SK-N-SH (cell line): Measurements from ENCODE around the gene PRF1.
"Not testable (repeated sequence)": the region's sequence is repeated elsewhere in the genome, so short reads cannot be mapped to it uniquely, and the experiment has no call there.

Experiments used
- EP300 ChIP-seq, 2 experiments: IDR thresholded peaks; 2 replicates each; pipeline versions ENCODE4 v1.4.0 to v1.6.1; 2012; ENCODE audit warnings: borderline replicate concordance in 1 of 2, low read depth in 1 of 2, low read length in 1 of 2
- GABPA ChIP-seq: IDR thresholded peaks from 2 replicates; pipeline ENCODE4 v1.4.0; 2012; ENCODE audit warnings: low read depth, mild to moderate bottlenecking
- NFIC ChIP-seq: IDR thresholded peaks from 2 replicates; pipeline ENCODE4 v1.4.0; 2012; ENCODE audit warnings: borderline replicate concordance
- RAD21 ChIP-seq: IDR thresholded peaks from 2 replicates; pipeline ENCODE4 v1.6.1; 2012; ENCODE audit warnings: mild to moderate bottlenecking, low read length
- SMC3 ChIP-seq: IDR thresholded peaks from 2 replicates; pipeline ENCODE4 v1.6.1; 2012; ENCODE audit warnings: low read depth, low read length, improper control_type of control experiment
- TAF1 ChIP-seq: IDR thresholded peaks from 2 replicates; pipeline ENCODE4 v1.6.1; 2012; ENCODE audit warnings: low read depth, mild to moderate bottlenecking, low read length, moderate library complexity, borderline replicate concordance
- TF ChIP-seq, protein P1 (sequence below): fragments of 200-600 bp; sonication (generic); IDR thresholded peaks from 2 replicates; pipeline ENCODE4 v1.6.1; 2017; ENCODE audit warnings: antibody characterized with exemption, mild to moderate bottlenecking, moderate library complexity
- TF ChIP-seq, protein P2 (sequence below): IDR thresholded peaks from 2 replicates; pipeline ENCODE4 v1.4.0; 2012; ENCODE audit warnings: low read depth

DNA sequence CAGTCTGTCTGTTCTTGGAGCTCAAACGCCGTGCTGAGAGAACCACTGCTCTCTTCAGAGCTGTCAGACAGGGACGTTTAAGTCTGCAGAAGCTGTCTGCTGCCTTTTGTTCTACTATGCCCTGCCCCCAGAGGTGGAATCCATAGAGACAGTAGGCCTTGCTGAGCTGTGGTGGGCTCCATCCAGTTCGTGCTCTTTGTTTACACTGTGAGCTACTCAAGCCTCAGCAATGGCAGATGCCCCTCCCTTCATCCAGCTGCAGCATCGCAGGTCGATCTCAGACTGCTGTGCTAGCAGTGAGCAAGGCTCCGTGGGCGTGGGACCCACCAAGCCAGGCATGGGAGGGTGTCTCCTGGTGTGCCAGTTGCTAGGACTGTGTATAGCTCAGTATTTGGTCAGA lies 42.4 kb upstream of the PRF1 start:
- TF ChIP-seq, protein P1, sequence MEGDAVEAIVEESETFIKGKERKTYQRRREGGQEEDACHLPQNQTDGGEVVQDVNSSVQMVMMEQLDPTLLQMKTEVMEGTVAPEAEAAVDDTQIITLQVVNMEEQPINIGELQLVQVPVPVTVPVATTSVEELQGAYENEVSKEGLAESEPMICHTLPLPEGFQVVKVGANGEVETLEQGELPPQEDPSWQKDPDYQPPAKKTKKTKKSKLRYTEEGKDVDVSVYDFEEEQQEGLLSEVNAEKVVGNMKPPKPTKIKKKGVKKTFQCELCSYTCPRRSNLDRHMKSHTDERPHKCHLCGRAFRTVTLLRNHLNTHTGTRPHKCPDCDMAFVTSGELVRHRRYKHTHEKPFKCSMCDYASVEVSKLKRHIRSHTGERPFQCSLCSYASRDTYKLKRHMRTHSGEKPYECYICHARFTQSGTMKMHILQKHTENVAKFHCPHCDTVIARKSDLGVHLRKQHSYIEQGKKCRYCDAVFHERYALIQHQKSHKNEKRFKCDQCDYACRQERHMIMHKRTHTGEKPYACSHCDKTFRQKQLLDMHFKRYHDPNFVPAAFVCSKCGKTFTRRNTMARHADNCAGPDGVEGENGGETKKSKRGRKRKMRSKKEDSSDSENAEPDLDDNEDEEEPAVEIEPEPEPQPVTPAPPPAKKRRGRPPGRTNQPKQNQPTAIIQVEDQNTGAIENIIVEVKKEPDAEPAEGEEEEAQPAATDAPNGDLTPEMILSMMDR = not testable (repeated sequence)
- not testable (repeated sequence) for TF ChIP-seq SMC3; RAD21; EP300 (IDR thresholded peaks at IDR 0.05; ENCODE audit: borderline replicate concordance in 1 of 2, low read depth in 1 of 2, low read length in 1 of 2); TAF1; NFIC; GABPA
- TF ChIP-seq, protein P2, sequence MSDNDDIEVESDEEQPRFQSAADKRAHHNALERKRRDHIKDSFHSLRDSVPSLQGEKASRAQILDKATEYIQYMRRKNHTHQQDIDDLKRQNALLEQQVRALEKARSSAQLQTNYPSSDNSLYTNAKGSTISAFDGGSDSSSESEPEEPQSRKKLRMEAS = not testable (repeated sequence)
